SK-N-SH (cell line): ENCODE measurements around the gene SSRP1. TPM values are rescaled to one million over a fixed set of nuclear protein-coding genes. Genes with fewer than 3 reads are reported as not detected.

Experiments used
- CTCF ChIA-PET: fragments of 300-600, 350-600 bp; formaldehyde crosslinking; extraction: SDS; loops from one replicate; lab custom pipeline; 2021; lab: Yijun Ruan, JAX
- POLR2A ChIA-PET: fragments of 350-600 bp; sonication (Branson Sonifier 250); formaldehyde crosslinking; extraction: SDS; loops from one replicate; lab custom pipeline; 2020; ENCODE audit warnings: antibody characterized with exemption, inconsistent platforms; lab: Yijun Ruan, JAX
- DNase-seq: peaks from one replicate; pipeline ENCODE4 v3.0.0; 2012
- H2AFZ ChIP-seq: fragments of 200-600 bp; sonication (generic); 2 replicates; pipeline ENCODE4 v1.8.1; 2016; ENCODE audit warnings: antibody characterized with exemption, mild to moderate bottlenecking, low read depth
- H3F3A ChIP-seq: fragments of 200-600 bp; sonication (generic); replicated peaks from 2 replicates; pipeline ENCODE3; 2016; ENCODE audit warnings: antibody characterized with exemption, mild to moderate bottlenecking; ENCODE audit not compliant: insufficient read depth
- H3K27ac ChIP-seq, 2 experiments: fragments of 200-500 bp in 1 of 2; fragments of 200-600 bp in 1 of 2; sonication (Bioruptor generic) in 1 of 2; sonication (generic), shearing (Covaris generic) in 1 of 2; 2 replicates each; pipeline versions ENCODE4 v1.5.1 to v1.6.1; 2014 to 2016; ENCODE audit warnings: low read depth in 2 of 2, inconsistent platforms in 1 of 2, low read length in 1 of 2, mild to moderate bottlenecking in 1 of 2, mixed read lengths in 1 of 2
- H3K27me3 ChIP-seq: fragments of 200-600 bp; sonication (generic), shearing (Covaris generic); 2 replicates; pipeline ENCODE4 v1.6.1; 2016; ENCODE audit warnings: mixed run types; ENCODE audit not compliant: insufficient read depth
- H3K36me3 ChIP-seq, 2 experiments: fragments of 200-500 bp in 1 of 2; fragments of 200-600 bp in 1 of 2; sonication (Bioruptor generic) in 1 of 2; sonication (generic) in 1 of 2; replicated peaks in 1 of 2; 2 replicates each; pipeline versions ENCODE3 to v1.5.1; 2014 to 2016; ENCODE audit warnings: low read length in 1 of 2, mild to moderate bottlenecking in 1 of 2; ENCODE audit not compliant: insufficient read depth in 2 of 2, control insufficient read depth in 1 of 2
- H3K4me1 ChIP-seq, 2 experiments: fragments of 200-500 bp in 1 of 2; fragments of 200-600 bp in 1 of 2; sonication (Bioruptor generic) in 1 of 2; sonication (generic), shearing (Covaris generic) in 1 of 2; 2 replicates each; pipeline versions ENCODE4 v1.5.1 to v1.6.1; 2014 to 2016; ENCODE audit warnings: low read depth in 1 of 2, low read length in 1 of 2, mixed run types in 1 of 2; ENCODE audit not compliant: insufficient read depth in 2 of 2, control insufficient read depth in 1 of 2
- H3K4me2 ChIP-seq: fragments of 200-600 bp; sonication (generic), shearing (Covaris generic); 2 replicates; pipeline ENCODE4 v1.6.1; 2017; ENCODE audit warnings: mixed run types
- H3K4me3 ChIP-seq, 2 experiments: fragments of 200-500 bp in 1 of 2; fragments of 200-600 bp in 1 of 2; sonication (Bioruptor generic) in 1 of 2; sonication (generic), shearing (Covaris generic) in 1 of 2; 2 replicates each; pipeline versions ENCODE4 v1.5.1 to v1.8.1; 2014 to 2016; ENCODE audit warnings: low read depth in 2 of 2, inconsistent platforms in 1 of 2, low read length in 1 of 2, mild to moderate bottlenecking in 1 of 2, mixed read lengths in 1 of 2, moderate library complexity in 1 of 2
- H3K79me2 ChIP-seq: fragments of 200-600 bp; sonication (generic); 2 replicates; pipeline ENCODE4 v1.8.1; 2017; ENCODE audit warnings: mild to moderate bottlenecking; ENCODE audit not compliant: insufficient read depth
- H3K9ac ChIP-seq: fragments of 200-600 bp; sonication (generic); 2 replicates; pipeline ENCODE4 v1.6.1; 2017; ENCODE audit warnings: mixed run types
- H3K9me2 ChIP-seq: fragments of 200-600 bp; sonication (generic); 2 replicates; pipeline ENCODE4 v1.6.1; 2017; ENCODE audit warnings: mixed run types
- H3K9me3 ChIP-seq: fragments of 200-600 bp; sonication (generic); 2 replicates; pipeline ENCODE4 v1.6.1; 2017; ENCODE audit warnings: mixed run types, mild to moderate bottlenecking, moderate library complexity
- H4K20me1 ChIP-seq: fragments of 200-600 bp; sonication (generic); 2 replicates; pipeline ENCODE4 v1.6.1; 2017; ENCODE audit warnings: mild to moderate bottlenecking, mixed run types; ENCODE audit not compliant: insufficient read depth
- CHD2 ChIP-seq: fragments of 150-350 bp; IDR thresholded peaks from 2 replicates; pipeline ENCODE4 v1.6.1; 2018; ENCODE audit warnings: low read length; ENCODE audit not compliant: partially characterized antibody
- CTCF ChIP-seq: fragments of 200-600 bp; sonication (generic); IDR thresholded peaks from 2 replicates; pipeline ENCODE4 v1.6.1; 2017; ENCODE audit warnings: antibody characterized with exemption, mild to moderate bottlenecking, moderate library complexity
- ELF1 ChIP-seq: IDR thresholded peaks from 2 replicates; pipeline ENCODE4 v1.4.0; 2012
- EP300 ChIP-seq, 2 experiments: IDR thresholded peaks; 2 replicates each; pipeline versions ENCODE4 v1.4.0 to v1.6.1; 2012; ENCODE audit warnings: borderline replicate concordance in 1 of 2, low read depth in 1 of 2, low read length in 1 of 2
- EZH2phosphoT487 ChIP-seq: fragments of 200-600 bp; sonication (generic); IDR thresholded peaks from 2 replicates; pipeline ENCODE4 v1.6.1; 2017; ENCODE audit warnings: low read depth, mixed run types, mild to moderate bottlenecking, antibody characterized with exemption, moderate library complexity, borderline replicate concordance
- FOSL2 ChIP-seq: IDR thresholded peaks from 2 replicates; pipeline ENCODE4 v1.4.0; 2012; ENCODE audit warnings: low read depth, mild to moderate bottlenecking, moderate library complexity, borderline replicate concordance
- FOXJ3 ChIP-seq: sonication (generic); formaldehyde crosslinking; IDR thresholded peaks from 2 replicates; pipeline ENCODE4 v1.5.1; 2020; ENCODE audit warnings: mild to moderate bottlenecking, missing genetic modification reagents
- GABPA ChIP-seq: IDR thresholded peaks from 2 replicates; pipeline ENCODE4 v1.4.0; 2012; ENCODE audit warnings: low read depth, mild to moderate bottlenecking
- JUND ChIP-seq: IDR thresholded peaks from 2 replicates; pipeline ENCODE4 v1.4.0; 2012
- MAX ChIP-seq: IDR thresholded peaks from 2 replicates; pipeline ENCODE4 v1.4.0; 2012; ENCODE audit warnings: low read depth
- MEF2A ChIP-seq: IDR thresholded peaks from 2 replicates; pipeline ENCODE4 v1.4.0; 2012; ENCODE audit warnings: low read depth, borderline replicate concordance
- MXI1 ChIP-seq: IDR thresholded peaks from 2 replicates; pipeline ENCODE4 v1.6.1; 2012; ENCODE audit warnings: mild to moderate bottlenecking, low read depth, low read length, improper control_type of control experiment
- NFIC ChIP-seq: IDR thresholded peaks from 2 replicates; pipeline ENCODE4 v1.4.0; 2012; ENCODE audit warnings: borderline replicate concordance
- NRF1 ChIP-seq: IDR thresholded peaks from 2 replicates; pipeline ENCODE4 v1.6.1; 2012; ENCODE audit warnings: low read depth, mild to moderate bottlenecking, low read length
- POLR2AphosphoS5 ChIP-seq: IDR thresholded peaks from 2 replicates; pipeline ENCODE4 v1.6.1; 2012; ENCODE audit warnings: low read depth, low read length
- REST ChIP-seq: IDR thresholded peaks from 2 replicates; pipeline ENCODE4 v1.6.1; 2012; ENCODE audit warnings: mild to moderate bottlenecking, low read depth, low read length, moderate library complexity
- RXRA ChIP-seq: IDR thresholded peaks from 2 replicates; pipeline ENCODE4 v1.4.0; 2012; ENCODE audit warnings: low read depth, mild to moderate bottlenecking, borderline replicate concordance
- SIN3A ChIP-seq: IDR thresholded peaks from 2 replicates; pipeline ENCODE4 v1.6.1; 2012; ENCODE audit warnings: low read depth, mild to moderate bottlenecking, low read length, moderate library complexity, borderline replicate concordance
- TAF1 ChIP-seq: IDR thresholded peaks from 2 replicates; pipeline ENCODE4 v1.6.1; 2012; ENCODE audit warnings: low read depth, mild to moderate bottlenecking, low read length, moderate library complexity, borderline replicate concordance
- TCF12 ChIP-seq: IDR thresholded peaks from 2 replicates; pipeline ENCODE4 v1.4.0; 2012
- YY1 ChIP-seq: IDR thresholded peaks from 2 replicates; pipeline ENCODE4 v1.4.0; 2012; ENCODE audit warnings: low read depth, mild to moderate bottlenecking
- WGBS: methylation state at CpG from one replicate; pipeline ENCODE4 v1.1.6; 2017; ENCODE audit warnings: low lambda C conversion rate; 5-methylcytosine and 5-hydroxymethylcytosine counted together
- polyA plus RNA-seq, 3 experiments: library from polyadenylated mRNA; depleted of rRNA; stranded (reverse); fragments of >200 nt; gene quantifications; 2 replicates each; pipeline ENCODE4 v1.2.3, GENCODE V29; 2012

SSRP1 gene
- polyA plus RNA-seq, 1 of the 3 experiments (the other 2 are of a cell fraction): 137 TPM

DNA sequence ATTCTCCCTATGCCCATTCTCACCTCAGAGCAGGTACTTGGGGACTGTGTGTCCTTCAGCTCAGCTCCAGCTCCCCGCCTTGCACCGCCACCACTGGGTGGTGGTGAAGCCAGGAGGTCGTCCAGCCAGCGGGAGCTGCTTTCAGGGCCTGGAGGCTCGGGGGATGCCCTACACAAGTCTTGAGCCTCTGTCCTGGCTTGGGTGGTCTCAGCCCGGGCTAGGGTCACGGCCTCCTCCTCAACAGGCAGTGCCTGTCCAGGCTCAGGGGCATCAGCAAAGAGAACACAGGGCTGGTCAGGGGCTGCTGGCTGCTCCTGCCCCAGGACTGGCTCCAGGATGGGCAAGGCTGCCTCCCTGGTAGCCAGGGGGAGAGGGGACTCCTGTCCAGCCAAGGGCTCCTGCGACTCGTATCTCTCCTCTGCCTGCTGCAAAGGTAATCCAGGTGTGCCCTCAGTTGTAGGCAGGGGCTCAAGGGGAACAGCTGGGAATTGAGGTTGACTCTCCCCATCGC, 23.1 kb downstream of the SSRP1 start:
- Histone ChIP-seq H2AFZ (no peak overlapping the region), H3K4me2 (peak overlapping the region; percentile 62; the same call in 1 of the 2 replicates), H3K9ac (no peak overlapping the region), H3K27ac (peak overlapping the region in 1 of 2 experiments; percentile 75; a peak in 1 of 4 replicates), H3K9me2 (no peaks in the 10 kb centered on the region), H4K20me1 (peaks cover 15% of the 10 kb centered on the region), H3K79me2 (peaks cover 32% of the 10 kb centered on the region), H3K4me1 (peaks cover 2 to 4% of the 10 kb centered on the region in 2 experiments; a peak in 1 of 4 replicates), H3K36me3 (peaks cover 33 to 80% of the 10 kb centered on the region in 2 experiments), H3K27me3 (no peaks in the 10 kb centered on the region), H3F3A (peaks cover 8% of the 10 kb centered on the region), H3K9me3 (no peaks in the 10 kb centered on the region), H3K4me3 (no peak overlapping the region)
- TF ChIP-seq NRF1: no peak
- WGBS: 100% methylated on average over 5 of the region's 10 CpGs
- ChIA-PET POLR2A (no interaction called here), CTCF (interaction anchor here (0.9 to 1.1 kb wide), 2 partner anchors 10 to 145 kb away, joined by 3 read pairs; no protein-coding TSS in a partner anchor)
- DNase-seq: no peak

DNA sequence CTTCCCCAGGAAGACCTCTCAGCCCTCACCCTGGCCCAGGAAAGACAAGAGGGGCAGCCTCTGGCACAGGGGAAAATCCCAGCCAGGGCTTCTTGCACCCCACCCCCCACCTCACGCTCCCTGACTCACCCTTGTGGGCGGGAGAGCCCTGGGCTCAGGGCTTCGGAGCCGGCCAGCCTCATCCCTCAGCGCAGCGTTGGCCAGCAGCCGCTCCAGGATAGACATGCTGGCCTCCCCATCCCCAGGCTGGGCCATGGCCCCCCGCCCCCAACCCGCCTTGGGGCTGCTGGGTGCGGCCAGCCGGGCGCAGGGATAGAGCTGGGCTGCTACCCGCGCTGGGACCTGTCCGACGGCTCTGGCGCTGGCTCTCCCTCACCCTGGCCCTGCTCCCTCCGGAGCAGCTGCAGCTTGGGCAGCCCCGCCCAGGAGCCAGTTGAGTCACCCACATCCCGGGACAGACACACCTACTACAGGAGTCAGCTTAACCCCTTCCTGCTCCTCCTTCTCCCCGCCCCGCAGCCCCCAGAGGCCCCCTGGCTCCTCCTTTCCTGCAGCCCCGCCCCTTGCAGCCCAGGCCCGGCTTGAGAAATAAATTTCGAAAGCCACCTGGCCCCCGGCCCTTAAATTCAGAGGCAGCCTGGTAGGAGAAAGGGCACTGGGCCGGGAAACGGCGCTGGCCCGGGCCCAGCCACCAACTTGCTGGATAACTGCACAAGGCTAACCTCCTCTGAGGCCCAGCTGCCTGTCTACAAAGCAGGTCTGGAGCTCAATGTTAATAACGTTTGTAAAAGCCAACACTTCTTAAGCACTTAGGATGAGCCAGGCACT, 24.4 kb downstream of the SSRP1 start:
- Histone ChIP-seq H3K9me2 (no peaks in the 10 kb centered on the region), H3K27ac (peak overlapping the region; percentile 43 to 75), H3K36me3 (peaks cover 22 to 69% of the 10 kb centered on the region in 2 experiments), H3F3A (peaks cover 8% of the 10 kb centered on the region), H3K27me3 (no peaks in the 10 kb centered on the region), H3K4me3 (peak overlapping the region; percentile 42 to 62), H2AFZ (no peak overlapping the region), H3K9ac (peak overlapping the region; percentile 61; the same call in 1 of the 2 replicates), H3K9me3 (no peaks in the 10 kb centered on the region), H3K4me2 (peak overlapping the region; percentile 62), H3K79me2 (peaks cover 41% of the 10 kb centered on the region), H4K20me1 (peaks cover 20% of the 10 kb centered on the region), H3K4me1 (peaks cover 2 to 4% of the 10 kb centered on the region in 2 experiments; a peak in 1 of 4 replicates)
- CTCF ChIA-PET: interaction anchor here (1.1 kb wide), 1 partner anchor 146 kb away, joined by 3 read pairs; no protein-coding TSS in a partner anchor
- 3% methylated on average over 17 of the region's 31 CpGs for WGBS
- POLR2A ChIA-PET: interaction anchor here (0.9 kb wide), 1 partner anchor 15 kb away, joined by 3 read pairs; no protein-coding TSS in a partner anchor
- DNase-seq: peak; percentile 68
- TF ChIP-seq EP300 (IDR thresholded peaks at IDR 0.05; ENCODE audit: borderline replicate concordance in 1 of 2, low read depth in 1 of 2, low read length in 1 of 2) (peak in 1 of 2 experiments; percentile 35; a peak in 1 of 4 replicates), ELF1 (no peak), REST (no peak), TAF1 (peak; percentile 47; the same call in 1 of the 2 replicates), MEF2A (no peak), MXI1 (no peak), POLR2AphosphoS5 (peak; percentile 78), EZH2phosphoT487 (no peak), RXRA (peak; percentile 65; the same call in 1 of the 2 replicates), JUND (peak; percentile 44; the same call in 1 of the 2 replicates), SIN3A (peak; percentile 34; the same call in 1 of the 2 replicates), NFIC (0 out of 2 replicates have a peak, but pooled peaks have one; percentile 37), CTCF (no peak), CHD2 (no peak), TCF12 (peak; percentile 55; the same call in 1 of the 2 replicates), GABPA (no peak), MAX (peak; percentile 70), FOXJ3 (CRISPR knock-in tag) (no peak), FOSL2 (peak; percentile 60), YY1 (0 out of 2 replicates have a peak, but pooled peaks have one; percentile 28)
